ENCODE measurements around the gene ERGIC3. TPM values are rescaled to one million over a fixed set of nuclear protein-coding genes. Genes with fewer than 3 reads are reported as not detected.
"Not testable (repeated sequence)": the region's sequence is repeated elsewhere in the genome, so short reads cannot be mapped to it uniquely, and the experiment has no call there.

ERGIC3 gene
- total and polyA plus RNA-seq, 2 donors (not counting 3 experiments of a cell fraction or from before 2014, with no cell fraction given) = 203 to 419 TPM

DNA sequence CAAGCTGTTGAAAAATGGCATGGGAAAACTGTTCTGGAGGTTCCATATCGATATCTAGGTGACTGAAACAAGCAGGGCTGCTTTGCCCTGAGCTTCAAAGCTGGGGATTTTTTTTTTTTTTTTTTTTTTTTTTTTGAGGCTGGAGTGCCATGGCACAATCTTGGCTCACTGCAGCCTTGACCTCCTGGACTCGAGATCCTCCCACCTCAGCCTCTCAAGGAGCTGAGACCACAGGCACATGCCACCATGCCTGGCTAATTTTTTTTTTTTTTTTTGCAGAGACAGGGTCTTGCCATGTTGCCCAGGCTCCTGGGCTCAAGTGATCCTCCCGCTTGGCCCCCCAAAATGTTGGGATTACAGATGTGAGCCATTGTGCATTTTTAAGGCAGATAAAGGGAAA, 11.0 kb downstream of the ERGIC3 start:
- H3K4me2 ChIP-seq (ENCODE audit: insufficient read depth, low read length) = no peak overlapping the region
- H3K27ac ChIP-seq (ENCODE audit: insufficient read depth, low read depth, low read length) = no peak overlapping the region
- no TSS peak for BruUV-seq (replicated peaks)
- ChIA-PET CTCF (interaction anchor here (0.9 kb wide), 1 partner anchor 66 kb away, joined by 3 read pairs; no protein-coding TSS in a partner anchor), POLR2A (no interaction called here)
- intact Hi-C loops (cut with micrococcal nuclease) (no loop called here), dilution Hi-C loops (cut with MboI; ENCODE audit: extremely low pct_ligation_motif_present, low sequenced_read_pairs) (no loop called here)
- FAIRE-seq = no peak
- no peaks in the 10 kb centered on the region for H3K4me1 ChIP-seq (ENCODE audit: control insufficient read depth, extremely low read depth, insufficient read depth, low read length)
- no peak for TF ChIP-seq MYC (IDR thresholded peaks at IDR 0.05; ENCODE audit: low read depth, low read length)
- no peak for TF ChIP-seq POLR2A (IDR thresholded peaks at IDR 0.05; ENCODE audit: low read depth, low read length)
- no peak for TF ChIP-seq JUN (IDR thresholded peaks at IDR 0.05; ENCODE audit: borderline replicate concordance, insufficient read depth, insufficient read length, low read depth)
- DNase-seq (ENCODE audit: low read depth, low spot score) = no peak
- no peaks in the 10 kb centered on the region for H3K27me3 ChIP-seq (ENCODE audit: control insufficient read depth in 2 of 2, insufficient read depth in 2 of 2, low read length in 2 of 2)
- H3K9me1 ChIP-seq (replicated peaks; ENCODE audit: control insufficient read depth, extremely low read depth, insufficient read depth, low read length) = no peaks in the 10 kb centered on the region
- no peaks in the 10 kb centered on the region for H4K20me1 ChIP-seq (replicated peaks; ENCODE audit: control insufficient read depth, extremely low read depth, insufficient read depth, low read length)
- no peaks in the 10 kb centered on the region for H3K9me3 ChIP-seq (replicated peaks; ENCODE audit: control insufficient read depth, insufficient read depth, low read length)
- H3K79me2 ChIP-seq (ENCODE audit: control insufficient read depth, insufficient read depth, low read length) = no peaks in the 10 kb centered on the region
- peaks cover 12 to 50% of the 10 kb centered on the region in 2 experiments for H3K36me3 ChIP-seq (ENCODE audit: control insufficient read depth in 2 of 2, extremely low read depth in 1 of 2, insufficient read depth in 2 of 2, low read length in 2 of 2)
- H3K4me3 ChIP-seq (replicated peaks in 1 of 3; ENCODE audit: insufficient read depth in 1 of 3, low read depth in 1 of 3, low read length in 3 of 3) = no peak overlapping the region
- no peak overlapping the region for H2AFZ ChIP-seq (ENCODE audit: low read depth, low read length)
- H3K9ac ChIP-seq (replicated peaks; ENCODE audit: extremely low read depth, insufficient read depth, low read length) = no peak overlapping the region

DNA sequence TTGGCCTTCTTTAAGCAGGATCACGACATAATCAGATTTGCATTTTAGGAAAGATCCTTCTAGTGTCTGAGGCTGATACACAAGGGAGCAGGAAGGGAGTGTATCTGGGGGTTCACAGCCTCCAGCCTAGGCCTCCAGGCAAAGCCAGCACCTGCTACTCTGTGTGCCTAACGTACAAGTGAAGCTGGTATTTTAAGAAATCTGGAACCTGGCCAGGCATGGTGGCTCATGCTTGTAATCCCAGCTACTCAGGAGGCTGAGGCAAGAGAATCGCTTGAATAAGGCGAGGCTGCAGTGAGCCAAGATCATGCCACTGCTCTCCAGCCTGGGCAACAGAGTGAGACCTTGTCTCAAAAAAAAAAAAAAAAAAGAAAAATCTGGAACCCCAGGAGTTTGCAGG, 13.6 kb downstream of the ERGIC3 start:
- H4K20me1 ChIP-seq (replicated peaks; ENCODE audit: control insufficient read depth, extremely low read depth, insufficient read depth, low read length); BruUV-seq (replicated peaks); H3K79me2 ChIP-seq (ENCODE audit: control insufficient read depth, insufficient read depth, low read length); POLR2A ChIA-PET; H3K27me3 ChIP-seq (ENCODE audit: control insufficient read depth in 2 of 2, insufficient read depth in 2 of 2, low read length in 2 of 2); H3K4me1 ChIP-seq (ENCODE audit: control insufficient read depth, extremely low read depth, insufficient read depth, low read length); dilution Hi-C loops (cut with MboI; ENCODE audit: extremely low pct_ligation_motif_present, low sequenced_read_pairs); H3K27ac ChIP-seq (ENCODE audit: insufficient read depth, low read depth, low read length); CTCF ChIA-PET; DNase-seq (ENCODE audit: low read depth, low spot score); H3K9ac ChIP-seq (replicated peaks; ENCODE audit: extremely low read depth, insufficient read depth, low read length); H3K4me3 ChIP-seq (replicated peaks in 1 of 3; ENCODE audit: insufficient read depth in 1 of 3, low read depth in 1 of 3, low read length in 3 of 3); H2AFZ ChIP-seq (ENCODE audit: low read depth, low read length); H3K9me3 ChIP-seq (replicated peaks; ENCODE audit: control insufficient read depth, insufficient read depth, low read length); H3K9me1 ChIP-seq (replicated peaks; ENCODE audit: control insufficient read depth, extremely low read depth, insufficient read depth, low read length); FAIRE-seq; H3K4me2 ChIP-seq (ENCODE audit: insufficient read depth, low read length); intact Hi-C loops (cut with micrococcal nuclease): not testable (repeated sequence)
- peaks cover 5 to 44% of the 10 kb centered on the region in 2 experiments for H3K36me3 ChIP-seq (ENCODE audit: control insufficient read depth in 2 of 2, extremely low read depth in 1 of 2, insufficient read depth in 2 of 2, low read length in 2 of 2)
